Hepatocyte (in vitro differentiated cells): Measurements from ENCODE around the gene UQCRQ. TPM values are rescaled to one million over a fixed set of nuclear protein-coding genes. Genes with fewer than 3 reads are reported as not detected.
A peak's percentile ranks its signal among the peaks of the same experiment; 100 is the strongest.

Experiments
- DNase-seq: peaks from one replicate; pipeline ENCODE4 v3.0.0-alpha.2; 2016; ENCODE audit warnings: low spot score
- H2AFZ ChIP-seq: fragments of 200-600 bp; sonication (generic); 2 replicates; pipeline ENCODE4 v1.6.0; 2016; ENCODE audit warnings: antibody characterized with exemption, mild to moderate bottlenecking
- H3K27ac ChIP-seq: fragments of 200-600 bp; sonication (generic); 2 replicates; pipeline ENCODE4 v1.5.1; 2016; ENCODE audit warnings: mild to moderate bottlenecking
- H3K27me3 ChIP-seq: fragments of 200-600 bp; sonication (generic); 2 replicates; pipeline ENCODE4 v1.6.1; 2016
- H3K36me3 ChIP-seq: fragments of 200-600 bp; sonication (generic); replicated peaks from 2 replicates; pipeline ENCODE4 v1.5.1; 2016; ENCODE audit warnings: low read depth; ENCODE audit not compliant: insufficient read depth
- H3K4me1 ChIP-seq: fragments of 200-600 bp; sonication (generic); 2 replicates; pipeline ENCODE4 v1.5.1; 2016; ENCODE audit warnings: mild to moderate bottlenecking, moderate library complexity; ENCODE audit not compliant: insufficient read depth
- H3K4me2 ChIP-seq: fragments of 200-600 bp; sonication (generic); 2 replicates; pipeline ENCODE4 v1.6.0; 2016
- H3K4me3 ChIP-seq: fragments of 200-600 bp; sonication (generic); 2 replicates; pipeline ENCODE4 v1.5.1; 2016; ENCODE audit warnings: mild to moderate bottlenecking
- H3K79me2 ChIP-seq: fragments of 200-600 bp; sonication (generic); 2 replicates; pipeline ENCODE4 v1.6.0; 2017; ENCODE audit warnings: mild to moderate bottlenecking
- H3K9me2 ChIP-seq: fragments of 200-600 bp; sonication (generic); replicated peaks from 2 replicates; pipeline ENCODE4 v1.6.0; 2017; ENCODE audit warnings: mild to moderate bottlenecking; ENCODE audit not compliant: insufficient read depth
- H3K9me3 ChIP-seq: fragments of 200-600 bp; sonication (generic); 2 replicates; pipeline ENCODE4 v1.5.1; 2016; ENCODE audit warnings: low read depth, mild to moderate bottlenecking
- H4K20me1 ChIP-seq: fragments of 200-600 bp; sonication (generic); 2 replicates; pipeline ENCODE4 v1.6.0; 2016; ENCODE audit warnings: mild to moderate bottlenecking; ENCODE audit not compliant: insufficient read depth, poor library complexity, severe bottlenecking
- EZH2 ChIP-seq: fragments of 200-600 bp; sonication (generic); IDR thresholded peaks from 2 replicates; pipeline ENCODE4 v1.6.1; 2016; ENCODE audit warnings: antibody characterized with exemption, mild to moderate bottlenecking, borderline replicate concordance
- EZH2phosphoT487 ChIP-seq: fragments of 200-600 bp; sonication (generic); IDR thresholded peaks from one replicate; pipeline ENCODE4 v1.6.1; 2018; ENCODE audit warnings: antibody characterized with exemption, mild to moderate bottlenecking, low read depth, moderate library complexity; ENCODE audit not compliant: unreplicated experiment, severe bottlenecking
- WGBS: methylation state at CpG from one replicate; pipeline ENCODE4 v1.1.6; 2016; ENCODE audit warnings: low lambda C conversion rate; ENCODE audit errors: missing lambda C conversion rate; 5-methylcytosine and 5-hydroxymethylcytosine counted together
- polyA plus RNA-seq: library from polyadenylated mRNA; unstranded; fragments of >200 nt; fragmentation: Nextera tagmentation; extraction: Ambion mirVana; gene quantifications from 2 replicates; pipeline ENCODE4 v1.2.1, GENCODE V29; 2016
- total RNA-seq: library from RNA; depleted of rRNA; stranded (reverse); fragments of >200 nt; gene quantifications from 2 replicates; pipeline ENCODE4 v1.2.3, GENCODE V29; 2014
- TF ChIP-seq, protein P1 (sequence below): fragments of 200-600 bp; sonication (generic); IDR thresholded peaks from 2 replicates; pipeline ENCODE4 v1.5.1; 2016; ENCODE audit warnings: antibody characterized with exemption, mild to moderate bottlenecking; ENCODE audit not compliant: poor library complexity

UQCRQ gene
- total and polyA plus RNA-seq, 2 experiments from 2014 or later, result 174 to 1,138 TPM

DNA sequence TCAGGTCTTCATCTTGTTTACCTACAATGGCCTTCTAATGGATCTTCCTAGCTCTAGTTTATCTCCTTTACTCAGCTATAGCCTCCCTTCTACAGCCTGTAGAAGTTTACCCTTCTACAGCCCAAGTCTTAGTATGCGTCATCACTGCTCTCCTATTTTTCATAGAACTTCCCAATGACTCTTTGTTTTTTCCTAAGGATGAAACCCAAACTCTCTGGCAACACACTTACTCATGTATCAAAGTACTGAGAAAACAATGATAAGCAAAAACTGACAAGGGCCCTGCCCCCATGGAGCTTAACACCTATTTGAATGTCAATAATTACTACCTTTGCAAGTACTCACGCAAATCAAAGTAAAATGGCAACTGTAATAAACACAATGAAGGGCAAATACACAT is 40.7 kb downstream of the UQCRQ start:
- Histone ChIP-seq H2AFZ (no peak overlapping the region), H3K9me2 (no peaks in the 10 kb centered on the region), H3K4me3 (no peak overlapping the region), H3K4me1 (no peaks in the 10 kb centered on the region), H3K4me2 (no peak overlapping the region), H3K36me3 (no peaks in the 10 kb centered on the region), H3K27me3 (no peaks in the 10 kb centered on the region), H3K9me3 (no peaks in the 10 kb centered on the region), H3K79me2 (peaks cover 84% of the 10 kb centered on the region), H4K20me1 (peaks cover 30% of the 10 kb centered on the region), H3K27ac (peak overlapping the region; percentile 30)
- DNase-seq, result no peak
- TF ChIP-seq, protein P1, sequence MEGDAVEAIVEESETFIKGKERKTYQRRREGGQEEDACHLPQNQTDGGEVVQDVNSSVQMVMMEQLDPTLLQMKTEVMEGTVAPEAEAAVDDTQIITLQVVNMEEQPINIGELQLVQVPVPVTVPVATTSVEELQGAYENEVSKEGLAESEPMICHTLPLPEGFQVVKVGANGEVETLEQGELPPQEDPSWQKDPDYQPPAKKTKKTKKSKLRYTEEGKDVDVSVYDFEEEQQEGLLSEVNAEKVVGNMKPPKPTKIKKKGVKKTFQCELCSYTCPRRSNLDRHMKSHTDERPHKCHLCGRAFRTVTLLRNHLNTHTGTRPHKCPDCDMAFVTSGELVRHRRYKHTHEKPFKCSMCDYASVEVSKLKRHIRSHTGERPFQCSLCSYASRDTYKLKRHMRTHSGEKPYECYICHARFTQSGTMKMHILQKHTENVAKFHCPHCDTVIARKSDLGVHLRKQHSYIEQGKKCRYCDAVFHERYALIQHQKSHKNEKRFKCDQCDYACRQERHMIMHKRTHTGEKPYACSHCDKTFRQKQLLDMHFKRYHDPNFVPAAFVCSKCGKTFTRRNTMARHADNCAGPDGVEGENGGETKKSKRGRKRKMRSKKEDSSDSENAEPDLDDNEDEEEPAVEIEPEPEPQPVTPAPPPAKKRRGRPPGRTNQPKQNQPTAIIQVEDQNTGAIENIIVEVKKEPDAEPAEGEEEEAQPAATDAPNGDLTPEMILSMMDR, result no peak
- TF ChIP-seq EZH2, result no peak
- no peak for TF ChIP-seq EZH2phosphoT487
- WGBS, result 94% methylated on average over 2 of the region's 2 CpGs

DNA sequence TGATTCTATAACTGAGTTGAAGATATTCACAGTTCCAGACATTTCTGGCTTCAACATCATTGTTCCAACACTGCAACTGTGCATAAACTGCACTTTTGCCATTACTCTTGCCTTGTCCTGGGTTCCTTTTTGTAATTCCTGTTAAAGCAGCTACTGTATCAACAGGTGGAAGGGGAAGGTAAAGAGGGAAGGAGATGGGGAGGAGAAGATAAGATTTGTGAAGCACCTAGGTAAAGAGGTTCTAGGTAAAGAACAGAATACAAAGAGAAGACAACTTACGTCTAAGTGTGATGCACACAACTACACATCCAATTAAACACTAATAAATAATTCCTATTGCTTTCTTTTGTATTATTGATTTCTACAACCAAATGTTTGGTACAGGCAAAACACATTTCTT is 43.3 kb downstream of the UQCRQ start:
- Histone ChIP-seq H4K20me1 (peaks cover 33% of the 10 kb centered on the region), H3K27me3 (no peaks in the 10 kb centered on the region), H3K27ac (no peak overlapping the region), H3K79me2 (peaks cover 85% of the 10 kb centered on the region), H3K4me2 (no peak overlapping the region), H2AFZ (no peak overlapping the region), H3K9me3 (no peaks in the 10 kb centered on the region), H3K4me3 (no peak overlapping the region), H3K36me3 (no peaks in the 10 kb centered on the region), H3K4me1 (no peaks in the 10 kb centered on the region), H3K9me2 (no peaks in the 10 kb centered on the region)
- TF ChIP-seq EZH2phosphoT487 (no peak), EZH2 (no peak)
- TF ChIP-seq, protein P1, result no peak
- WGBS, result 97% methylated on average over 1 of the region's 1 CpG
- no peak for DNase-seq

DNA sequence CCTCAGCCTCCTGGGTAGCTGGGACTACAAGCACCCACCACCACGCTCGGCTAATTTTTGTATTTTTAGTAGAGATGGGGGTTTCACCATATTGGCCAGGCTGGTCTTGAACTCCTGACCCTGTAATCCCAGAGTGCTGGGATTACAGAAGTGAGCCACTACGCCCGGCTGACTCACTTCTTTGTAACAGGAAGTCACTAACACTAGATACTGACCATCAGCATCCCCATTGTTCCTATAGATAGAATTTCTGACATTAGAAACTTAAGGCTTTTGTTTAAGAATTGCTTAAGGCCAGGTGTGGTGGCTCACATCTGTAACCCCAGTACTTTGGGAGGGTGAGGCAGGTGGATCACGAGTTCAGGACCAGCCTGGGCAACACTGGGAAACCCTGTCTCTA is 49.2 kb downstream of the UQCRQ start:
- no peak for DNase-seq
- Histone ChIP-seq H3K4me2 (no peak overlapping the region), H3K9me2 (no peaks in the 10 kb centered on the region), H4K20me1 (peaks cover 38% of the 10 kb centered on the region), H3K4me3 (no peak overlapping the region), H3K27me3 (no peaks in the 10 kb centered on the region), H2AFZ (no peak overlapping the region), H3K36me3 (no peaks in the 10 kb centered on the region), H3K4me1 (no peaks in the 10 kb centered on the region), H3K79me2 (peaks cover 95% of the 10 kb centered on the region), H3K9me3 (no peaks in the 10 kb centered on the region), H3K27ac (no peak overlapping the region)
- TF ChIP-seq EZH2phosphoT487, result no peak
- TF ChIP-seq, protein P1, result no peak
- no peak for TF ChIP-seq EZH2
- WGBS, result 93% methylated on average over 5 of the region's 5 CpGs

DNA sequence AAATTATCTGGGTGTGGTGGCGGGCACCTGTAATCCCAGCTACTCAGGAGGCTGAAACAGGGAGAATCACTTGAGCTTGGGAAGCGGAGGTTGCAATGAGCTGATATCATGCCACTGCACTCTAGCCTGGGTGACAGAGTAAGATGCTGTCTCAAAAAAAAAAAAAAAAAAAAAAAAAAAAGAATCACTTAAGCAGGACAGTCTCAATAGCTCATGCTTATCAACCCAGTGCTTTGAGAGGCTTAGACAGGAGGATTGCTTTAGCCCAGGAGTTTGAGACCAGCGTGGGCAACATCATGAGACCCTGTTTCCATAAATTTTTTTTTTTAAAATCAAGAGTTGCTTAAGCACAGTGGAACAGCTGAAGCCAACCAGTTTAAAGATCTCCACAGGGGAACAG is 49.6 kb downstream of the UQCRQ start:
- H3K4me3 ChIP-seq, result no peak overlapping the region
- H3K36me3 ChIP-seq, result no peaks in the 10 kb centered on the region
- H4K20me1 ChIP-seq, result peaks cover 38% of the 10 kb centered on the region
- no peak overlapping the region for H2AFZ ChIP-seq
- H3K9me2 ChIP-seq, result no peaks in the 10 kb centered on the region
- H3K9me3 ChIP-seq, result no peaks in the 10 kb centered on the region
- DNase-seq, result no peak
- TF ChIP-seq EZH2phosphoT487 (no peak), EZH2 (no peak)
- TF ChIP-seq, protein P1, result no peak
- no peak overlapping the region for H3K4me2 ChIP-seq
- H3K79me2 ChIP-seq, result peaks cover 95% of the 10 kb centered on the region
- no peaks in the 10 kb centered on the region for H3K27me3 ChIP-seq
- H3K4me1 ChIP-seq, result no peaks in the 10 kb centered on the region
- H3K27ac ChIP-seq, result no peak overlapping the region
- 94% methylated on average over 3 of the region's 3 CpGs for WGBS
